Central memory CD8-positive, alpha-beta T cell (primary cell): ENCODE data around the gene CRELD2.
A peak's percentile ranks its signal among the peaks of the same experiment; 100 is the strongest.

Experiments
- ATAC-seq: fragments of 150-1000 bp; cut with Tn5 transposase; replicated peaks from 2 replicates; pipeline ENCODE4 v1.10.0; 2022; ENCODE audit warnings: mild to moderate bottlenecking, moderate FRiP score, moderate number of reproducible peaks; ENCODE audit not compliant: poor library complexity, severe bottlenecking; ENCODE audit errors: extremely low read depth
- DNase-seq, 2 donors: peaks; one replicate each; pipeline ENCODE4 v3.0.0; 2021; ENCODE audit warnings: low spot score in 2 of 2
- H3K27ac Mint-ChIP-seq: one replicate; pipeline ENCODE4 v1.8.0; 2022; ENCODE audit warnings: low read depth, mild to moderate bottlenecking, moderate library complexity, mixed read lengths
- H3K27me3 Mint-ChIP-seq: one replicate; pipeline ENCODE4 v1.8.0; 2022; ENCODE audit warnings: mixed read lengths
- H3K36me3 Mint-ChIP-seq: one replicate; pipeline ENCODE4 v1.8.0; 2022; ENCODE audit warnings: mild to moderate bottlenecking, moderate library complexity, mixed read lengths; ENCODE audit not compliant: insufficient read depth
- H3K4me1 Mint-ChIP-seq: one replicate; pipeline ENCODE4 v1.8.0; 2022; ENCODE audit warnings: mixed read lengths
- H3K4me3 Mint-ChIP-seq: one replicate; pipeline ENCODE4 v1.8.0; 2022; ENCODE audit warnings: mild to moderate bottlenecking, moderate library complexity, mixed read lengths
- H3K9me3 Mint-ChIP-seq: one replicate; pipeline ENCODE4 v1.8.0; 2022; ENCODE audit warnings: mixed read lengths

CRELD2 gene

GRCh38 chr22:49949914-49950292 lies 31.5 kb downstream of the CRELD2 start:
- peaks cover 7% of the 10 kb centered on the region for H3K4me1 Mint-ChIP-seq
- ATAC-seq (no peak), DNase-seq (no peak)
- peaks cover 1% of the 10 kb centered on the region for H3K36me3 Mint-ChIP-seq
- no peak overlapping the region for H3K4me3 Mint-ChIP-seq
- no peaks in the 10 kb centered on the region for H3K27me3 Mint-ChIP-seq
- H3K9me3 Mint-ChIP-seq, result no peaks in the 10 kb centered on the region
- H3K27ac Mint-ChIP-seq, result no peak overlapping the region

- Mint-ChIP-seq H3K27ac (no peak overlapping the region), H3K36me3 (no peaks in the 10 kb centered on the region), H3K27me3 (no peaks in the 10 kb centered on the region), H3K9me3 (no peaks in the 10 kb centered on the region), H3K4me1 (peaks cover 4% of the 10 kb centered on the region), H3K4me3 (no peak overlapping the region)
- ATAC-seq (no peak), DNase-seq (no peak)
Observed at GRCh38 chr22:49950396-49950994, 32.1 kb downstream of the CRELD2 start.

GRCh38 chr22:49951000-49951677 lies 32.7 kb downstream of the CRELD2 start:
- no peak for ATAC-seq

GRCh38 chr22:49951678-49951985 lies 33.2 kb downstream of the CRELD2 start:
- Mint-ChIP-seq H3K36me3 (no peaks in the 10 kb centered on the region), H3K4me1 (no peaks in the 10 kb centered on the region), H3K4me3 (no peak overlapping the region), H3K27me3 (no peaks in the 10 kb centered on the region), H3K9me3 (no peaks in the 10 kb centered on the region), H3K27ac (no peak overlapping the region)
- ATAC-seq, result no peak
- no peak for DNase-seq

More at GRCh38 chr22:49951000-49951677, 32.7 kb downstream of the CRELD2 start:
- Mint-ChIP-seq H3K4me1 (no peaks in the 10 kb centered on the region), H3K9me3 (no peaks in the 10 kb centered on the region), H3K4me3 (no peak overlapping the region), H3K36me3 (no peaks in the 10 kb centered on the region), H3K27ac (no peak overlapping the region), H3K27me3 (no peaks in the 10 kb centered on the region)
- DNase-seq, result no peak

GRCh38 chr22:49951986-49952896 lies 33.8 kb downstream of the CRELD2 start:
- no peak overlapping the region for H3K4me3 Mint-ChIP-seq
- ATAC-seq, result no peak
- no peaks in the 10 kb centered on the region for H3K27me3 Mint-ChIP-seq
- no peaks in the 10 kb centered on the region for H3K9me3 Mint-ChIP-seq
- no peaks in the 10 kb centered on the region for H3K4me1 Mint-ChIP-seq
- H3K27ac Mint-ChIP-seq, result no peak overlapping the region
- H3K36me3 Mint-ChIP-seq, result peaks cover 1% of the 10 kb centered on the region
- no peak for DNase-seq

- Mint-ChIP-seq H3K9me3 (no peaks in the 10 kb centered on the region), H3K4me1 (no peaks in the 10 kb centered on the region), H3K4me3 (no peak overlapping the region)
Observed at GRCh38 chr22:49953027-49953679, 34.7 kb downstream of the CRELD2 start.

GRCh38 chr22:49953680-49954344 lies 35.4 kb downstream of the CRELD2 start:
- Mint-ChIP-seq H3K36me3 (peaks cover 7% of the 10 kb centered on the region), H3K27ac (no peak overlapping the region), H3K27me3 (no peaks in the 10 kb centered on the region), H3K9me3 (no peaks in the 10 kb centered on the region), H3K4me3 (no peak overlapping the region), H3K4me1 (no peaks in the 10 kb centered on the region)
- no peak for DNase-seq
- no peak for ATAC-seq

More at GRCh38 chr22:49953027-49953679, 34.7 kb downstream of the CRELD2 start:
- no peaks in the 10 kb centered on the region for H3K27me3 Mint-ChIP-seq
- H3K27ac Mint-ChIP-seq, result no peak overlapping the region
- H3K36me3 Mint-ChIP-seq, result peaks cover 6% of the 10 kb centered on the region
- ATAC-seq (no peak), DNase-seq (no peak)

GRCh38 chr22:49954354-49954753 lies 35.9 kb downstream of the CRELD2 start:
- Mint-ChIP-seq H3K27me3 (no peaks in the 10 kb centered on the region), H3K4me1 (no peaks in the 10 kb centered on the region), H3K36me3 (peaks cover 12% of the 10 kb centered on the region), H3K4me3 (no peak overlapping the region), H3K27ac (no peak overlapping the region), H3K9me3 (no peaks in the 10 kb centered on the region)
- no peak for DNase-seq
- ATAC-seq, result no peak

GRCh38 chr22:49954991-49955580 lies 36.7 kb downstream of the CRELD2 start:
- ATAC-seq, result no peak
- peaks cover 16% of the 10 kb centered on the region for H3K36me3 Mint-ChIP-seq
- H3K4me3 Mint-ChIP-seq, result no peak overlapping the region
- H3K4me1 Mint-ChIP-seq, result no peaks in the 10 kb centered on the region
- H3K9me3 Mint-ChIP-seq, result no peaks in the 10 kb centered on the region
- peak overlapping the region; percentile 19 for H3K27ac Mint-ChIP-seq
- H3K27me3 Mint-ChIP-seq, result no peaks in the 10 kb centered on the region
- no peak for DNase-seq

GRCh38 chr22:49955581-49956417 lies 37.4 kb downstream of the CRELD2 start:
- Mint-ChIP-seq H3K4me3 (no peak overlapping the region), H3K4me1 (no peaks in the 10 kb centered on the region), H3K9me3 (no peaks in the 10 kb centered on the region), H3K36me3 (peaks cover 19% of the 10 kb centered on the region), H3K27me3 (no peaks in the 10 kb centered on the region), H3K27ac (no peak overlapping the region)
- DNase-seq, result no peak
- no peak for ATAC-seq

- DNase-seq, result no peak
- no peaks in the 10 kb centered on the region for H3K4me1 Mint-ChIP-seq
- no peaks in the 10 kb centered on the region for H3K9me3 Mint-ChIP-seq
- no peak overlapping the region for H3K4me3 Mint-ChIP-seq
- ATAC-seq, result no peak
- H3K27ac Mint-ChIP-seq, result no peak overlapping the region
- peaks cover 20% of the 10 kb centered on the region for H3K36me3 Mint-ChIP-seq
- H3K27me3 Mint-ChIP-seq, result no peaks in the 10 kb centered on the region
Observed at GRCh38 chr22:49956418-49956770, 38.0 kb downstream of the CRELD2 start.
